ENCODE measurements around the gene GET3.

Gene GET3

GRCh38 chr19:12752056-12752781, 14.9 kb downstream of the GET3 start:
- DNase-seq (ENCODE audit: low read depth) = no peak

- DNase-seq (ENCODE audit: low read depth) = no peak
Observed at GRCh38 chr19:12754465-12755196, 17.3 kb downstream of the GET3 start.

- no peak for DNase-seq (ENCODE audit: low read depth)
Observed at GRCh38 chr19:12756150-12756883, 19.0 kb downstream of the GET3 start.

GRCh38 chr19:12757544-12758274, 20.4 kb downstream of the GET3 start:
- DNase-seq (ENCODE audit: low read depth) = peak; percentile 53

GRCh38 chr19:12759686-12760085, 22.4 kb downstream of the GET3 start:
- DNase-seq (ENCODE audit: low read depth) = no peak

- no peak for DNase-seq (ENCODE audit: low read depth)
Observed at GRCh38 chr19:12763100-12763499, 25.8 kb downstream of the GET3 start.

GRCh38 chr19:12764698-12765097, 27.4 kb downstream of the GET3 start:
- DNase-seq (ENCODE audit: low read depth) = no peak

GRCh38 chr19:12766051-12766521, 28.8 kb downstream of the GET3 start:
- DNase-seq (ENCODE audit: low read depth) = no peak

- no peak for DNase-seq (ENCODE audit: low read depth)
Observed at GRCh38 chr19:12767150-12767549, 29.9 kb downstream of the GET3 start.

- no peak for DNase-seq (ENCODE audit: low read depth)
Observed at GRCh38 chr19:12767666-12768065, 30.4 kb downstream of the GET3 start.

GRCh38 chr19:12769689-12770088, 32.4 kb downstream of the GET3 start:
- DNase-seq (ENCODE audit: low read depth) = no peak

- no peak for DNase-seq (ENCODE audit: low read depth)
Observed at GRCh38 chr19:12770922-12771321, 33.6 kb downstream of the GET3 start.

GRCh38 chr19:12772323-12772722, 35.0 kb downstream of the GET3 start:
- DNase-seq (ENCODE audit: low read depth) = no peak

- no peak for DNase-seq (ENCODE audit: low read depth)
Observed at GRCh38 chr19:12773571-12773970, 36.3 kb downstream of the GET3 start.

- DNase-seq (ENCODE audit: low read depth) = no peak
Observed at GRCh38 chr19:12774588-12775555, 37.6 kb downstream of the GET3 start, which contains the start of gene HOOK2. TSS of gene HOOK2 (minus strand) at chr19:12775552. CDS start at chr19:12775449, 103 bp downstream.

- DNase-seq (ENCODE audit: low read depth) = no peak
Observed at GRCh38 chr19:12777217-12778016, 40.1 kb downstream of the GET3 start.

- peak; percentile 56 for DNase-seq (ENCODE audit: low read depth)
Observed at GRCh38 chr19:12778017-12778904, 41.0 kb downstream of the GET3 start.

GRCh38 chr19:12778905-12779161, 41.5 kb downstream of the GET3 start:
- no peak for DNase-seq (ENCODE audit: low read depth)

Measured in GM04504 (cell line).